Renal cortical epithelial cell (primary cell): ENCODE data around the gene DENND5B. TPM values are rescaled to one million over a fixed set of nuclear protein-coding genes. Genes with fewer than 3 reads are reported as not detected.

Source experiments
- total RNA-seq: library from RNA; depleted of rRNA; stranded (reverse); fragments of >200 nt; gene quantifications from 2 replicates; pipeline ENCODE4 v1.2.3, GENCODE V29; 2014

Gene DENND5B
- total RNA-seq, 1 donor from 2014 or later: 23.9 TPM

Other genes with a start within 250 kb of the DENND5B start
- gene ETFBKMT, start 68.6 kb upstream of the DENND5B start, total RNA-seq: 1.4 and 4.3 TPM in 2 replicates
- gene AMN1, start 137.9 kb upstream of the DENND5B start, total RNA-seq: 11.1 and 12.1 TPM in 2 replicates